ENCODE results near the gene PPM1B.
A peak's percentile ranks its signal among the peaks of the same experiment; 100 is the strongest.
"Not testable (repeated sequence)": the region's sequence is repeated elsewhere in the genome, so short reads cannot be mapped to it uniquely, and the experiment has no call there.

The PPM1B gene

GRCh38 chr2:44163777-44164176, 4.9 kb upstream of the PPM1B start:
- DNase-seq (ENCODE audit: low read depth) = no peak

GRCh38 chr2:44164617-44165016, 4.1 kb upstream of the PPM1B start:
- DNase-seq (ENCODE audit: low read depth) = no peak

- no peak for DNase-seq (ENCODE audit: low read depth)
These were observed 2.6 kb upstream of the PPM1B start for GRCh38 chr2:44166096-44166495.

GRCh38 chr2:44167311-44167907, 1.3 kb upstream of the PPM1B start:
- no peak for DNase-seq (ENCODE audit: low read depth)

GRCh38 chr2:44167908-44168680, 581 bp upstream of the PPM1B start:
- DNase-seq (ENCODE audit: low read depth) = peak; percentile 90

GRCh38 chr2:44169155-44169898, 652 bp downstream of the PPM1B start:
- peak; percentile 4 for DNase-seq (ENCODE audit: low read depth)

GRCh38 chr2:44170311-44170717, 1.6 kb downstream of the PPM1B start:
- no peak for DNase-seq (ENCODE audit: low read depth)

- no peak for DNase-seq (ENCODE audit: low read depth)
These were observed 2.3 kb downstream of the PPM1B start for GRCh38 chr2:44171018-44171417.

- DNase-seq (ENCODE audit: low read depth) = not testable (repeated sequence)
These were observed 2.8 kb downstream of the PPM1B start for GRCh38 chr2:44171442-44171841.

- DNase-seq (ENCODE audit: low read depth) = no peak
These were observed 3.9 kb downstream of the PPM1B start for GRCh38 chr2:44172576-44172975.

- no peak for DNase-seq (ENCODE audit: low read depth)
These were observed 10.3 kb downstream of the PPM1B start for GRCh38 chr2:44178950-44179349.

- DNase-seq (ENCODE audit: low read depth) = no peak
These were observed 13.0 kb downstream of the PPM1B start for GRCh38 chr2:44181648-44182047.

GRCh38 chr2:44184106-44184505, 15.4 kb downstream of the PPM1B start:
- DNase-seq (ENCODE audit: low read depth) = no peak

GRCh38 chr2:44186810-44187209, 18.1 kb downstream of the PPM1B start:
- DNase-seq (ENCODE audit: low read depth) = no peak

GRCh38 chr2:44187251-44187650, 18.6 kb downstream of the PPM1B start:
- no peak for DNase-seq (ENCODE audit: low read depth)

- no peak for DNase-seq (ENCODE audit: low read depth)
These were observed 20.0 kb downstream of the PPM1B start for GRCh38 chr2:44188696-44189095.

GRCh38 chr2:44189104-44189503, 20.4 kb downstream of the PPM1B start:
- DNase-seq (ENCODE audit: low read depth) = no peak

- DNase-seq (ENCODE audit: low read depth) = no peak
These were observed 21.9 kb downstream of the PPM1B start for GRCh38 chr2:44190526-44190925.

GRCh38 chr2:44191739-44192138, 23.1 kb downstream of the PPM1B start:
- no peak for DNase-seq (ENCODE audit: low read depth)

- DNase-seq (ENCODE audit: low read depth) = no peak
These were observed 24.0 kb downstream of the PPM1B start for GRCh38 chr2:44192646-44193045.

- no peak for DNase-seq (ENCODE audit: low read depth)
These were observed 27.0 kb downstream of the PPM1B start for GRCh38 chr2:44195714-44196113.

GRCh38 chr2:44197816-44198215, 29.1 kb downstream of the PPM1B start:
- DNase-seq (ENCODE audit: low read depth) = no peak

GRCh38 chr2:44200011-44200410, 31.3 kb downstream of the PPM1B start:
- no peak for DNase-seq (ENCODE audit: low read depth)

Data from stimulated activated CD8-positive, alpha-beta memory T cell treated with anti-CD3 and anti-CD28 coated beads, Interleukin-15, amount 100 ng/mL, for 1 hour (primary cell).